HEK293 (cell line): ENCODE measurements around the gene STXBP4.

Source experiments
- CTCF ChIA-PET: fragments of 350-600 bp; formaldehyde crosslinking; extraction: SDS; loops from one replicate; lab custom pipeline; 2021; ENCODE audit warnings: antibody characterized with exemption; lab: Yijun Ruan, JAX
- POLR2A ChIA-PET: fragments of 300-600 bp; formaldehyde crosslinking; extraction: SDS; loops from one replicate; lab custom pipeline; 2020; ENCODE audit warnings: antibody characterized with exemption, inconsistent platforms; lab: Yijun Ruan, JAX
- H3K27ac ChIP-seq: fragments of 200-500 bp; sonication (Bioruptor generic); 2 replicates; pipeline ENCODE4 v1.5.1; 2014; ENCODE audit warnings: low read depth, low read length, control low read depth, inconsistent platforms; ENCODE audit errors: extremely low read depth
- H3K36me3 ChIP-seq, 2 experiments: fragments of 200-500 bp in 1 of 2; sonication (Bioruptor generic) in 1 of 2; 1 replicate in 1 of 2; 2 replicates in 1 of 2; pipeline ENCODE4 v1.5.1; 2014 to 2017; ENCODE audit warnings: inconsistent platforms in 2 of 2, low read length in 2 of 2; ENCODE audit not compliant: control insufficient read depth in 2 of 2, insufficient read depth in 1 of 2
- H3K4me1 ChIP-seq: fragments of 200-500 bp; sonication (Bioruptor generic); 2 replicates; pipeline ENCODE4 v1.5.1; 2014; ENCODE audit warnings: mild to moderate bottlenecking, low read length, inconsistent platforms; ENCODE audit not compliant: control insufficient read depth, insufficient read depth
- H3K4me3 ChIP-seq: 2 replicates; pipeline ENCODE4 v1.5.1; 2011; ENCODE audit warnings: low read depth, mild to moderate bottlenecking, control low read depth, low read length, moderate library complexity
- H3K9me3 ChIP-seq: fragments of 200-500 bp; sonication (Bioruptor generic); 2 replicates; pipeline ENCODE4 v1.5.1; 2014; ENCODE audit warnings: low read depth, low read length, inconsistent platforms; ENCODE audit not compliant: control insufficient read depth, insufficient read depth
- GFI1B ChIP-seq: fragments of 450-650 bp; formaldehyde crosslinking; IDR thresholded peaks from 2 replicates; pipeline ENCODE4 v1.5.1; 2016; ENCODE audit warnings: missing biosample characterization, missing genetic modification characterization
- KLF10 ChIP-seq: fragments of 450-650 bp; IDR thresholded peaks from 2 replicates; pipeline ENCODE4 v1.5.1; 2018; ENCODE audit warnings: missing biosample characterization, mild to moderate bottlenecking, missing genetic modification characterization
- MZF1 ChIP-seq: fragments of 450-650 bp; formaldehyde crosslinking; IDR thresholded peaks from 2 replicates; pipeline ENCODE4 v1.5.1; 2017; ENCODE audit warnings: missing biosample characterization, missing genetic modification characterization, borderline replicate concordance
- SCRT2 ChIP-seq: fragments of 450-650 bp; formaldehyde crosslinking; IDR thresholded peaks from 2 replicates; pipeline ENCODE4 v1.5.1; 2016; ENCODE audit warnings: missing biosample characterization, missing genetic modification characterization
- TRIM28 ChIP-seq: IDR thresholded peaks from 2 replicates; pipeline ENCODE4 v1.6.1; 2011; ENCODE audit warnings: low read length, control low read depth, borderline replicate concordance
- YY2 ChIP-seq: fragments of 450-650 bp; formaldehyde crosslinking; IDR thresholded peaks from 2 replicates; pipeline ENCODE4 v1.5.1; 2016; ENCODE audit warnings: missing biosample characterization, missing genetic modification characterization
- ZBTB48 ChIP-seq: fragments of 450-650 bp; formaldehyde crosslinking; IDR thresholded peaks from 2 replicates; pipeline ENCODE4 v1.5.1; 2016; ENCODE audit warnings: missing biosample characterization, missing genetic modification characterization
- ZFP69B ChIP-seq: fragments of 450-650 bp; formaldehyde crosslinking; IDR thresholded peaks from 2 replicates; pipeline ENCODE4 v1.5.1; 2016; ENCODE audit warnings: missing biosample characterization, missing genetic modification characterization
- ZNF133 ChIP-seq: fragments of 450-650 bp; formaldehyde crosslinking; IDR thresholded peaks from 2 replicates; pipeline ENCODE4 v1.5.1; 2016; ENCODE audit warnings: missing biosample characterization, missing genetic modification characterization
- ZNF175 ChIP-seq: fragments of 450-650 bp; formaldehyde crosslinking; IDR thresholded peaks from 2 replicates; pipeline ENCODE4 v1.5.1; 2016; ENCODE audit warnings: missing biosample characterization, missing genetic modification characterization
- ZNF248 ChIP-seq: fragments of 450-650 bp; formaldehyde crosslinking; IDR thresholded peaks from 2 replicates; pipeline ENCODE4 v1.5.1; 2017; ENCODE audit warnings: missing biosample characterization, missing genetic modification characterization
- ZNF292 ChIP-seq: fragments of 450-650 bp; formaldehyde crosslinking; IDR thresholded peaks from 2 replicates; pipeline ENCODE4 v1.5.1; 2016; ENCODE audit warnings: low read depth, missing biosample characterization, missing genetic modification characterization, borderline replicate concordance
- ZNF311 ChIP-seq: fragments of 450-650 bp; formaldehyde crosslinking; IDR thresholded peaks from 2 replicates; pipeline ENCODE4 v1.5.1; 2017; ENCODE audit warnings: missing biosample characterization, missing genetic modification characterization, borderline replicate concordance
- ZNF391 ChIP-seq: fragments of 450-650 bp; formaldehyde crosslinking; IDR thresholded peaks from 2 replicates; pipeline ENCODE4 v1.5.1; 2016; ENCODE audit warnings: low read depth, missing biosample characterization, missing genetic modification characterization, borderline replicate concordance
- ZNF473 ChIP-seq: fragments of 450-650 bp; formaldehyde crosslinking; IDR thresholded peaks from 2 replicates; pipeline ENCODE4 v1.5.1; 2017; ENCODE audit warnings: missing biosample characterization, missing genetic modification characterization
- ZNF558 ChIP-seq: fragments of 450-650 bp; formaldehyde crosslinking; IDR thresholded peaks from 2 replicates; pipeline ENCODE4 v1.5.1; 2016; ENCODE audit warnings: missing biosample characterization, missing genetic modification characterization
- ZNF585B ChIP-seq: fragments of 450-650 bp; formaldehyde crosslinking; IDR thresholded peaks from 2 replicates; pipeline ENCODE4 v1.5.1; 2016; ENCODE audit warnings: missing biosample characterization, missing genetic modification characterization
- ZNF660 ChIP-seq: fragments of 450-650 bp; IDR thresholded peaks from 2 replicates; pipeline ENCODE4 v1.5.1; 2018; ENCODE audit warnings: missing biosample characterization, mild to moderate bottlenecking, missing genetic modification characterization
- ZNF677 ChIP-seq: fragments of 450-650 bp; IDR thresholded peaks from 2 replicates; pipeline ENCODE4 v1.5.0; 2018; ENCODE audit warnings: missing biosample characterization, mild to moderate bottlenecking, missing genetic modification characterization, moderate library complexity
- ZNF707 ChIP-seq: fragments of 450-650 bp; formaldehyde crosslinking; IDR thresholded peaks from 2 replicates; pipeline ENCODE4 v1.5.1; 2016; ENCODE audit warnings: missing biosample characterization, missing genetic modification characterization
- ZNF768 ChIP-seq: fragments of 450-650 bp; formaldehyde crosslinking; IDR thresholded peaks from 2 replicates; pipeline ENCODE4 v1.5.1; 2018; ENCODE audit warnings: missing biosample characterization, mild to moderate bottlenecking, missing genetic modification characterization
- ZNF830 ChIP-seq: fragments of 450-650 bp; IDR thresholded peaks from 2 replicates; pipeline ENCODE4 v1.5.0; 2018; ENCODE audit warnings: missing biosample characterization, missing genetic modification characterization, low read depth, mild to moderate bottlenecking, moderate library complexity
- ZNF843 ChIP-seq: fragments of 450-650 bp; formaldehyde crosslinking; IDR thresholded peaks from 2 replicates; pipeline ENCODE4 v1.5.1; 2016; ENCODE audit warnings: missing biosample characterization, missing genetic modification characterization
- TF ChIP-seq, protein P1 (sequence below): fragments of 450-650 bp; formaldehyde crosslinking; IDR thresholded peaks from 2 replicates; pipeline ENCODE4 v1.5.1; 2016; ENCODE audit warnings: missing biosample characterization, missing genetic modification characterization, low read depth
- TF ChIP-seq, protein P2 (sequence below): fragments of 450-650 bp; formaldehyde crosslinking; IDR thresholded peaks from 2 replicates; pipeline ENCODE4 v1.5.1; 2016; ENCODE audit warnings: missing biosample characterization, missing genetic modification characterization
- TF ChIP-seq, protein P3 (sequence below): fragments of 450-650 bp; formaldehyde crosslinking; IDR thresholded peaks from 2 replicates; pipeline ENCODE4 v1.5.1; 2016; ENCODE audit warnings: missing biosample characterization, missing genetic modification characterization, borderline replicate concordance
- TF ChIP-seq, protein P4 (sequence below): fragments of 450-650 bp; formaldehyde crosslinking; IDR thresholded peaks from 2 replicates; pipeline ENCODE4 v1.5.1; 2016; ENCODE audit warnings: missing biosample characterization, missing genetic modification characterization, borderline replicate concordance

Gene STXBP4

DNA sequence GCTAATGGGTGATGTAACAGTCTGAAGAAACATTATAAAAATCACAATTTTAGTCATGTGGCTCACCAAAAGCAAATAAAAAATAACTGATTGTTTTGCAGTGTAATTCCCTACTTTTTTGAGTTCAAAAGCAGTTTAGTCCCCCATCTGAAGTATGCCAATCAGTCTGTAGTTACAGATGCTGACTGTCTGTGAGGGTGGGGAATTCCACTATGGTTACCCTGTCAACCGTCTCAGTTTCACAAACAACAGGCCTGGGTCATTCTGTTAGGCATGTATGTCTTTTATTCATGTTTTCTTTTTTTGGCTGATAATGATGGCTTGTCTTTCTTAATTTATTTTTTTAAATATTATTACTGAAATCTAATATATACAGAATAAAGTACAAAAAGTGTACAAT is 69.3 kb downstream of the STXBP4 start (continued):
- TF ChIP-seq, protein P1, sequence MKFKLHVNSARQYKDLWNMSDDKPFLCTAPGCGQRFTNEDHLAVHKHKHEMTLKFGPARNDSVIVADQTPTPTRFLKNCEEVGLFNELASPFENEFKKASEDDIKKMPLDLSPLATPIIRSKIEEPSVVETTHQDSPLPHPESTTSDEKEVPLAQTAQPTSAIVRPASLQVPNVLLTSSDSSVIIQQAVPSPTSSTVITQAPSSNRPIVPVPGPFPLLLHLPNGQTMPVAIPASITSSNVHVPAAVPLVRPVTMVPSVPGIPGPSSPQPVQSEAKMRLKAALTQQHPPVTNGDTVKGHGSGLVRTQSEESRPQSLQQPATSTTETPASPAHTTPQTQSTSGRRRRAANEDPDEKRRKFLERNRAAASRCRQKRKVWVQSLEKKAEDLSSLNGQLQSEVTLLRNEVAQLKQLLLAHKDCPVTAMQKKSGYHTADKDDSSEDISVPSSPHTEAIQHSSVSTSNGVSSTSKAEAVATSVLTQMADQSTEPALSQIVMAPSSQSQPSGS (tag by site-specific recombination), result no peak
- TF ChIP-seq ZNF660 (tag by site-specific recombination), result no peak

DNA sequence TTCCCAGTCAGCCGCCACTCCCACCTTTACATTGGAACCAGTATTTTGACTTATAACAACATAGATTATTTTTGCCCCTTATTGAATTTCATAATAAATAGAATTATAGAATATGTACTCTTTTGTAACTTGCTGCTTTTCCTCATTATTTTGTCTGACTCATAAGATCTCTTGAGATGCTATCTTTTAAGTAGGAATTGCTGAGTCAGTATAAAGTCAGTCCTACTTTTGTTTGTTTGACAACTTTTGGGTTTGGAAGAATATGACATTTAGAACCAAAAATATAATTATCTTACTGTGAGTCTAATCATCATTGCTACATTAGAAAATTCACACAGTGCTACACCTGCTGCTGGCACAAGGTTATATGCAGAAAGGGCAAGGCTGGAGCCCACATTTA is 69.7 kb downstream of the STXBP4 start:
- CTCF ChIA-PET, result no interaction called here

DNA sequence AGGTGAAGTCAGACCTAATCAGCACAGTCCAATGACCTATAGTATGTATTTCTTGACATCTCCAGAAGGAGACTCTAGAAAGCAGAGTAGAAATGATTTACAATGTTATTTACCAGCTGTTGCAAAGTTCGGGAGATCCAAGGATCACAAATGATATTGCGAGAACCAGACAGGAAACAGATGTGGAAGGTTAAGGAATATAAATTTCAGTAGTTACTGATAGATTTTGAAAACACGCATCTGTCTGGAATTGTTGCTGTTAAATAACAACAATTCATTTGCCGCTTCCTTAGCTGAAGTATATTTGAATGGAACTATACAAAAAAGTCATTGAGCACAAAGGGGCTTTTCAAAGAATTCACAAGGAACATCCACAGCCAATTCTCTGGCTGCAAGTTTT is 72.0 kb downstream of the STXBP4 start:
- CTCF ChIA-PET, result no interaction called here

More for the DNA sequence above, 69.7 kb downstream of the STXBP4 start:
- POLR2A ChIA-PET, result no interaction called here
- Histone ChIP-seq H3K36me3 (peaks cover 0 to 6% of the 10 kb centered on the region in 2 experiments; a peak in 1 of 3 replicates), H3K9me3 (no peaks in the 10 kb centered on the region), H3K27ac (no peak overlapping the region), H3K4me1 (no peaks in the 10 kb centered on the region), H3K4me3 (no peak overlapping the region)
- TF ChIP-seq ZNF585B (tag by site-specific recombination), result no peak
- no peak for TF ChIP-seq ZNF843 (tag by site-specific recombination)
- TF ChIP-seq ZBTB48 (tag by site-specific recombination), result no peak
- no peak for TF ChIP-seq ZNF707 (tag by site-specific recombination)
- TF ChIP-seq ZNF473 (tag by site-specific recombination), result no peak
- no peak for TF ChIP-seq ZNF830 (tag by site-specific recombination)
- no peak for TF ChIP-seq TRIM28
- no peak for TF ChIP-seq YY2 (tag by site-specific recombination)
- TF ChIP-seq MZF1 (tag by site-specific recombination), result no peak
- no peak for TF ChIP-seq ZNF133 (tag by site-specific recombination)
- TF ChIP-seq ZNF248, result no peak
- TF ChIP-seq ZNF311 (tag by site-specific recombination), result no peak
- no peak for TF ChIP-seq ZNF558
- no peak for TF ChIP-seq SCRT2

More for the DNA sequence above, 72.0 kb downstream of the STXBP4 start:
- POLR2A ChIA-PET, result interaction anchor here (0.7 kb wide), 1 partner anchor 9 kb away, joined by 4 read pairs; no protein-coding TSS in a partner anchor
- H3K36me3 ChIP-seq, result peaks cover 9 to 15% of the 10 kb centered on the region in 2 experiments
- H3K4me1 ChIP-seq, result no peaks in the 10 kb centered on the region
- TF ChIP-seq ZNF677, result no peak
- no peak for TF ChIP-seq ZNF391 (tag by site-specific recombination)
- TF ChIP-seq, protein P2, sequence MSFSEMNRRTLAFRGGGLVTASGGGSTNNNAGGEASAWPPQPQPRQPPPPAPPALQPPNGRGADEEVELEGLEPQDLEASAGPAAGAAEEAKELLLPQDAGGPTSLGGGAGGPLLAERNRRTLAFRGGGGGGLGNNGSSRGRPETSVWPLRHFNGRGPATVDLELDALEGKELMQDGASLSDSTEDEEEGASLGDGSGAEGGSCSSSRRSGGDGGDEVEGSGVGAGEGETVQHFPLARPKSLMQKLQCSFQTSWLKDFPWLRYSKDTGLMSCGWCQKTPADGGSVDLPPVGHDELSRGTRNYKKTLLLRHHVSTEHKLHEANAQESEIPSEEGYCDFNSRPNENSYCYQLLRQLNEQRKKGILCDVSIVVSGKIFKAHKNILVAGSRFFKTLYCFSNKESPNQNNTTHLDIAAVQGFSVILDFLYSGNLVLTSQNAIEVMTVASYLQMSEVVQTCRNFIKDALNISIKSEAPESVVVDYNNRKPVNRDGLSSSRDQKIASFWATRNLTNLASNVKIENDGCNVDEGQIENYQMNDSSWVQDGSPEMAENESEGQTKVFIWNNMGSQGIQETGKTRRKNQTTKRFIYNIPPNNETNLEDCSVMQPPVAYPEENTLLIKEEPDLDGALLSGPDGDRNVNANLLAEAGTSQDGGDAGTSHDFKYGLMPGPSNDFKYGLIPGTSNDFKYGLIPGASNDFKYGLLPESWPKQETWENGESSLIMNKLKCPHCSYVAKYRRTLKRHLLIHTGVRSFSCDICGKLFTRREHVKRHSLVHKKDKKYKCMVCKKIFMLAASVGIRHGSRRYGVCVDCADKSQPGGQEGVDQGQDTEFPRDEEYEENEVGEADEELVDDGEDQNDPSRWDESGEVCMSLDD, result no peak
- no peak for TF ChIP-seq ZNF768 (tag by site-specific recombination)
- TF ChIP-seq ZFP69B (tag by site-specific recombination), result no peak
- TF ChIP-seq, protein P3, sequence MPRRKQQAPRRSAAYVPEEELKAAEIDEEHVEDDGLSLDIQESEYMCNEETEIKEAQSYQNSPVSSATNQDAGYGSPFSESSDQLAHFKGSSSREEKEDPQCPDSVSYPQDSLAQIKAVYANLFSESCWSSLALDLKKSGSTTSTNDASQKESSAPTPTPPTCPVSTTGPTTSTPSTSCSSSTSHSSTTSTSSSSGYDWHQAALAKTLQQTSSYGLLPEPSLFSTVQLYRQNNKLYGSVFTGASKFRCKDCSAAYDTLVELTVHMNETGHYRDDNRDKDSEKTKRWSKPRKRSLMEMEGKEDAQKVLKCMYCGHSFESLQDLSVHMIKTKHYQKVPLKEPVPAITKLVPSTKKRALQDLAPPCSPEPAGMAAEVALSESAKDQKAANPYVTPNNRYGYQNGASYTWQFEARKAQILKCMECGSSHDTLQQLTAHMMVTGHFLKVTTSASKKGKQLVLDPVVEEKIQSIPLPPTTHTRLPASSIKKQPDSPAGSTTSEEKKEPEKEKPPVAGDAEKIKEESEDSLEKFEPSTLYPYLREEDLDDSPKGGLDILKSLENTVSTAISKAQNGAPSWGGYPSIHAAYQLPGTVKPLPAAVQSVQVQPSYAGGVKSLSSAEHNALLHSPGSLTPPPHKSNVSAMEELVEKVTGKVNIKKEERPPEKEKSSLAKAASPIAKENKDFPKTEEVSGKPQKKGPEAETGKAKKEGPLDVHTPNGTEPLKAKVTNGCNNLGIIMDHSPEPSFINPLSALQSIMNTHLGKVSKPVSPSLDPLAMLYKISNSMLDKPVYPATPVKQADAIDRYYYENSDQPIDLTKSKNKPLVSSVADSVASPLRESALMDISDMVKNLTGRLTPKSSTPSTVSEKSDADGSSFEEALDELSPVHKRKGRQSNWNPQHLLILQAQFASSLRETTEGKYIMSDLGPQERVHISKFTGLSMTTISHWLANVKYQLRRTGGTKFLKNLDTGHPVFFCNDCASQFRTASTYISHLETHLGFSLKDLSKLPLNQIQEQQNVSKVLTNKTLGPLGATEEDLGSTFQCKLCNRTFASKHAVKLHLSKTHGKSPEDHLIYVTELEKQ (tag by site-specific recombination), result no peak
- no peak for TF ChIP-seq ZNF292 (tag by site-specific recombination)
- TF ChIP-seq ZNF175 (tag by site-specific recombination), result no peak
- no peak for TF ChIP-seq GFI1B (tag by site-specific recombination)
- TF ChIP-seq, protein P4, sequence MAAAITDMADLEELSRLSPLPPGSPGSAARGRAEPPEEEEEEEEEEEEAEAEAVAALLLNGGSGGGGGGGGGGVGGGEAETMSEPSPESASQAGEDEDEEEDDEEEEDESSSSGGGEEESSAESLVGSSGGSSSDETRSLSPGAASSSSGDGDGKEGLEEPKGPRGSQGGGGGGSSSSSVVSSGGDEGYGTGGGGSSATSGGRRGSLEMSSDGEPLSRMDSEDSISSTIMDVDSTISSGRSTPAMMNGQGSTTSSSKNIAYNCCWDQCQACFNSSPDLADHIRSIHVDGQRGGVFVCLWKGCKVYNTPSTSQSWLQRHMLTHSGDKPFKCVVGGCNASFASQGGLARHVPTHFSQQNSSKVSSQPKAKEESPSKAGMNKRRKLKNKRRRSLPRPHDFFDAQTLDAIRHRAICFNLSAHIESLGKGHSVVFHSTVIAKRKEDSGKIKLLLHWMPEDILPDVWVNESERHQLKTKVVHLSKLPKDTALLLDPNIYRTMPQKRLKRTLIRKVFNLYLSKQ (tag by site-specific recombination), result no peak
- no peak for TF ChIP-seq KLF10 (tag by site-specific recombination)
- no peak overlapping the region for H3K4me3 ChIP-seq
- no peaks in the 10 kb centered on the region for H3K9me3 ChIP-seq
- H3K27ac ChIP-seq, result no peak overlapping the region
